ENCODE results near the gene NYNRIN.

Gene NYNRIN

GRCh38 chr14:24458736-24459135 lies 59.9 kb downstream of the NYNRIN start:
- TF ChIP-seq TAF1 (IDR thresholded peaks at IDR 0.05; ENCODE audit: borderline replicate concordance, low read depth, low read length) (no peak), POLR2AphosphoS5 (IDR thresholded peaks at IDR 0.05; ENCODE audit: low read depth, low read length) (no peak), POLR2A (IDR thresholded peaks at IDR 0.05; ENCODE audit: low read depth, low read length) (no peak)
- FAIRE-seq (no peak), DNase-seq (ENCODE audit: insufficient read length) (no peak)

DNA sequence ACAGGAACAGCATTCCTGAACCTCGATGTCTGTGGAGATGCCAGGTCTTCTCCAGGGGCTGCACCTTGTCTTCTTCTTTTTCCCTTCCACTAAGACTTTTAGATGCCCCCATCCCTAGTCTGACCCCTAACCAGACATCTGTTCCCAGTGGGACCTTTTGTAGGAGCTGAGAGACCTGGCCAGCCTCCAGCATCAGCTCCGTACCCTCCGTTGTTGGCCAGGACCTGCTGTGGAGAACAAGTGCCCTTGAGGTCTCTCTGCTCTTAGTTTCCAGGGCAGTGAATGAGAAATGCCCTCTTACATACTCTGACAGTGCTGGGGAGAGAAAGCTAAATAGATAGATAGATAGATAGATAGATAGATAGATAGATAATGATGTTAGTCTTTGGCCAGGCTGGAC lies 60.5 kb downstream of the NYNRIN start:
- DNase-seq (ENCODE audit: insufficient read length) (no peak), FAIRE-seq (no peak)
- no peak for TF ChIP-seq POLR2AphosphoS5 (IDR thresholded peaks at IDR 0.05; ENCODE audit: low read depth, low read length)
- no peak for TF ChIP-seq POLR2A (IDR thresholded peaks at IDR 0.05; ENCODE audit: low read depth, low read length)

GRCh38 chr14:24461336-24461735 lies 62.5 kb downstream of the NYNRIN start:
- DNase-seq (ENCODE audit: insufficient read length) (no peak), FAIRE-seq (no peak)

GRCh38 chr14:24463017-24463883 lies 64.4 kb downstream of the NYNRIN start:
- FAIRE-seq = peak; percentile 89
- no peak for DNase-seq (ENCODE audit: insufficient read length)
- TF ChIP-seq POLR2AphosphoS5 (IDR thresholded peaks at IDR 0.05; ENCODE audit: low read depth, low read length) (no peak), POLR2A (IDR thresholded peaks at IDR 0.05; ENCODE audit: low read depth, low read length) (no peak), TAF1 (IDR thresholded peaks at IDR 0.05; ENCODE audit: borderline replicate concordance, low read depth, low read length) (no peak)

More at GRCh38 chr14:24461336-24461735, 62.5 kb downstream of the NYNRIN start:
- TF ChIP-seq POLR2A (IDR thresholded peaks at IDR 0.05; ENCODE audit: low read depth, low read length) (no peak), TAF1 (IDR thresholded peaks at IDR 0.05; ENCODE audit: borderline replicate concordance, low read depth, low read length) (no peak), POLR2AphosphoS5 (IDR thresholded peaks at IDR 0.05; ENCODE audit: low read depth, low read length) (no peak)

DNA sequence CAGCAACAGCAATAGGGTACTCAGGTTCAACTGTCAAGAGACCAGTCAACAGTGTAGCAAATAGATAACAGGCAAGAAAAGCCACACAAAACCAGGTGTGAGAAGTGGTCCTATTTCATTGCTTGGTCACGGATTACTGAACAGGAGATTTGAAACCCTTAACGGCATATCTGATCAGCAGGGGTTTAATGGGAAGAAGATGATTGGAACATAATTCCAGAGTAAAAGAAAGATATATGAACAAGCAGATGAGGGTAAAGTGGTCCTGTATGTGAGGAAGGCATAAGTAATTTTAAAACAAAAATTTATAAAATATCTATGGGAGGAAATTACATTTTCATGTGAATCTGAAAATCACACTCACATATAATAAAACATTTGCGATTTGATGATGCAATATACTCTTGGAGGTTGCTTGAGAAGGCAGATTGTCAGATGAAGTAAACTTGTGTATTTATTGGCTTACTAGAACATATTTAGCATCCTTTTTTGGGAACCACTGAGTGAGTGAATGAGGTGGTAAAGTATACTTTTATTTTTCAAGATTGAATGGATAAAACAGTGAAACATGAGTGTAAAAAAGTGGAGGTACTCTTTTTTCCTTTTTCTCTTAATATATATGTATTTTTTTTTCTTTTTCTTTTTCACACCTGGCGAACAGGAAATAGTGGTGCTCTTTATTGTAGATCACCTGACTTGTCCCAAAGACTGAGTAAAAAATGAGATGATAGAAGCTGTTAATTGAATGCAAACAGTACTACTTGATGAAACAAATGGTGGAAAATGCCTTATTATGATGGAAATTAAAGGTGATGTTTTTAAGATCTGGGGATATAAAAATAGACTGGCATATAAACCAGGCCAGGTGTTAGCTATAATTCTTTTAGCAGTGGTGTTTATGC lies 65.3 kb downstream of the NYNRIN start:
- no peak for DNase-seq (ENCODE audit: insufficient read length)

GRCh38 chr14:24465368-24465767 lies 66.6 kb downstream of the NYNRIN start:
- DNase-seq (ENCODE audit: insufficient read length) = no peak
- peak; percentile 46 for FAIRE-seq
- TF ChIP-seq POLR2AphosphoS5 (IDR thresholded peaks at IDR 0.05; ENCODE audit: low read depth, low read length) (no peak), TAF1 (IDR thresholded peaks at IDR 0.05; ENCODE audit: borderline replicate concordance, low read depth, low read length) (no peak), POLR2A (IDR thresholded peaks at IDR 0.05; ENCODE audit: low read depth, low read length) (no peak)

More for the DNA sequence above, 65.3 kb downstream of the NYNRIN start:
- TF ChIP-seq TAF1 (IDR thresholded peaks at IDR 0.05; ENCODE audit: borderline replicate concordance, low read depth, low read length) (no peak), POLR2AphosphoS5 (IDR thresholded peaks at IDR 0.05; ENCODE audit: low read depth, low read length) (no peak), POLR2A (IDR thresholded peaks at IDR 0.05; ENCODE audit: low read depth, low read length) (no peak)
- peak; percentile 67 for FAIRE-seq

DNA sequence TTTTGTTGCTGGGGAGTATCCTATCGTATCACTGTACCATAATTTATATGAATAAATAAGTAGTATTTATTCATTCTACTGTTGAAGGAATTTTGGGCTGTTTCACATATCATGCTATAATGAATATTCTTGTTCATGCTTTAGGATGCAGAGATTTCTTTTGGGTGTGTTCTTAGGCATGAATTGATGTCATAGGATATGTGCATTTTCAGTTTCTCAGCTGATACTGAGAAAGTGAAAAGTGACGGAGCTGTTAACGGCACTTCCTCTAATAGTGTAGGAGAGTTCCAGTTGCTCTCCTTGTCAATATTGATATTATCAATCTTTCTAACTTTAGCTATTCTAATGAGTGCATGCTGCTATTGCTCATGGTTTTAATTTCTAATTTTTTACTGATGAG lies 67.0 kb downstream of the NYNRIN start:
- TF ChIP-seq TAF1 (IDR thresholded peaks at IDR 0.05; ENCODE audit: borderline replicate concordance, low read depth, low read length) (no peak), POLR2AphosphoS5 (IDR thresholded peaks at IDR 0.05; ENCODE audit: low read depth, low read length) (no peak), POLR2A (IDR thresholded peaks at IDR 0.05; ENCODE audit: low read depth, low read length) (no peak)
- no peak for FAIRE-seq
- no peak for DNase-seq (ENCODE audit: insufficient read length)
